ENCODE data around the gene JRKL.

Gene JRKL

GRCh38 chr11:96367342-96367741, 22.5 kb upstream of the JRKL start:
- Histone ChIP-seq H3K4me1 (ENCODE audit: control insufficient read depth, insufficient read depth, low read length) (no peaks in the 10 kb centered on the region), H3K27me3 (ENCODE audit: control insufficient read depth, insufficient read depth, low read length) (no peaks in the 10 kb centered on the region), H3K9ac (ENCODE audit: low read length) (no peak overlapping the region), H3K36me3 (ENCODE audit: control insufficient read depth, insufficient read depth, low read length) (peaks cover 3% of the 10 kb centered on the region), H3K27ac (ENCODE audit: low read depth, low read length) (no peak overlapping the region), H3K4me3 (ENCODE audit: low read length) (no peak overlapping the region)

- no peaks in the 10 kb centered on the region for H3K27me3 ChIP-seq (ENCODE audit: control insufficient read depth, insufficient read depth, low read length)
- no peak overlapping the region for H3K9ac ChIP-seq (ENCODE audit: low read length)
- no peak overlapping the region for H3K27ac ChIP-seq (ENCODE audit: low read depth, low read length)
- H3K4me3 ChIP-seq (ENCODE audit: low read length): no peak overlapping the region
- no peaks in the 10 kb centered on the region for H3K4me1 ChIP-seq (ENCODE audit: control insufficient read depth, insufficient read depth, low read length)
- H3K36me3 ChIP-seq (ENCODE audit: control insufficient read depth, insufficient read depth, low read length): no peaks in the 10 kb centered on the region
Measured at GRCh38 chr11:96373826-96374225, 16.0 kb upstream of the JRKL start.

DNA sequence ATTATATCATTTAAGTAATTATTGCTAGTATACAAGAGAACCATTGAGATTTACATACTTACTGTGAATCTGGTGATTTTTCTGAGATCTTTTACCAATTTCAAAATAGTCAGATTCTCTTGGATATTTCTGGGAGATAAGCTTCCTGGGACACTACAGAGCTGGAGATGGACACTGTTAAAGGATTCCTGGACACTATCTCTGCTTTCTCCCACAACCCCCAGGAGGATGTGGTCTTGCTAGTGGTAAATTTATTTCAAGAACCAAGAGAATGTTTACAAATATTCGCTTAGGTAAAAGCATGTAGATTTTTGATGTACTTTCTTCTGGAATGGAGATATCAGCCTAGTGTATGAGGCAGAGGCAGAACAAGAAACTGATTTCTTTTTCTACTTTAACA, 13.0 kb upstream of the JRKL start:
- Histone ChIP-seq H3K4me1 (ENCODE audit: control insufficient read depth, insufficient read depth, low read length) (no peaks in the 10 kb centered on the region), H3K27me3 (ENCODE audit: control insufficient read depth, insufficient read depth, low read length) (no peaks in the 10 kb centered on the region), H3K9ac (ENCODE audit: low read length) (no peak overlapping the region), H3K27ac (ENCODE audit: low read depth, low read length) (no peak overlapping the region), H3K36me3 (ENCODE audit: control insufficient read depth, insufficient read depth, low read length) (peaks cover 2% of the 10 kb centered on the region), H3K4me3 (ENCODE audit: low read length) (no peak overlapping the region)

DNA sequence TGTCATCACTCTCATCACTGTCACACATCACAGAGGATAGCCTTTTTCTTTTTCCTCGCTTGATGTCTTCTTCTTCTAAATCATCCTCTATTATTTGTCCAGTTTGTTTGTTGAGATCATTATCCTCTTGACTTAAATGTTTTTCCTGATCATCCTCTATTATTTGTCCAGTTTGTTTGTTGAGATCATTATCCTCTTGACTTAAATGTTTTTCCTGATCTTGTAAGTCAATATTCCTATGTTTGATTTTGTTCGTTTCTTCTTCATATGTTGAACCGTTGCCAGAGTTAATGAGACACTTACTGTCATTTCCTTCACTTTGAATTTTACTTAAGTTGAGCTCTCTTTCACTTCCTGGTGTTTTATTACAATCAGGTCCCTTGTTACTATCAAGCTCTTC, 5.7 kb upstream of the JRKL start:
- no peak overlapping the region for H3K9ac ChIP-seq (ENCODE audit: low read length)
- peaks cover 4% of the 10 kb centered on the region for H3K4me1 ChIP-seq (ENCODE audit: control insufficient read depth, insufficient read depth, low read length)
- no peaks in the 10 kb centered on the region for H3K27me3 ChIP-seq (ENCODE audit: control insufficient read depth, insufficient read depth, low read length)
- H3K36me3 ChIP-seq (ENCODE audit: control insufficient read depth, insufficient read depth, low read length): peaks cover 2% of the 10 kb centered on the region
- no peak overlapping the region for H3K4me3 ChIP-seq (ENCODE audit: low read length)
- no peak overlapping the region for H3K27ac ChIP-seq (ENCODE audit: low read depth, low read length)

GRCh38 chr11:96385187-96385586, 4.6 kb upstream of the JRKL start:
- Histone ChIP-seq H3K9ac (ENCODE audit: low read length) (no peak overlapping the region), H3K4me1 (ENCODE audit: control insufficient read depth, insufficient read depth, low read length) (peaks cover 4% of the 10 kb centered on the region), H3K36me3 (ENCODE audit: control insufficient read depth, insufficient read depth, low read length) (peaks cover 2% of the 10 kb centered on the region), H3K27me3 (ENCODE audit: control insufficient read depth, insufficient read depth, low read length) (no peaks in the 10 kb centered on the region), H3K4me3 (ENCODE audit: low read length) (no peak overlapping the region), H3K27ac (ENCODE audit: low read depth, low read length) (no peak overlapping the region)

DNA sequence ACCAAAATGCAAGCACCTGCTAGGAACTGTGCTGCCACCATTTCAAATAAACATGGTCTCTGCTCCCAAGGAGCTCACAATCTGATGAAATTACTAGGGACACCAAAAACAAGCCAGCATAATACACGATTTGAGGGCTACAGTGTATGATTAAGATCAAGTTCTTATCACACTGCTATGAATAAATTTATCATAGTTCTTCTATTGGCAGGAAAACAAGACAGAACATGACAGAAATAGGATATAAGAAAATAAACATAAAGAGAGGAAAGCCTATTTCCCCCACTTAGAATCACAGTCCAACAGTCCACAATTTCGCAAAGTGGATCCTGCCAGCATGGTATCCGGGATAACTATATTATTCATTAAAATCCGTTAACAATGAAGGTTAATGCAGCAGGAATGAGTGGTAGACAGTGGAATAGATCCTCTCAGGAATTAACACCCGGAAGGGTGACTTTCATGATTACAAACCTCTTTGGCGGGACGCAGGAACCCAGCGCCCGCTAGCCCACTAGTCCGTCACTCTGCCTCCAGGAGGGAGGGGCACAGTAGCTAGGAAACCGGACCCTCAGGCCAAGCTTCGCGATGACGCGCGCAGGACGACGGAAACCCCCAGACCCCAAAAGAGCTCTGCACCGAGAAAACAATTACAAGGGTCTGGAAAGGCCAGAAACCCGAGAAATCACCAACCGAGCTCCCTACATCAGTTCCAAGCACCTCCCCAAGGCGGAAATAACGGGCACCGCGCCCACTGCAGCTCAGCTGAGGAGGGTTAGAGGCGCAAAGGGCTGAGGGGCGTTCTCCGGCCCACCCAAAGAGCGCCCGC, 708 bp upstream of the JRKL start:
- H3K27me3 ChIP-seq (ENCODE audit: control insufficient read depth, insufficient read depth, low read length): no peaks in the 10 kb centered on the region
- H3K4me3 ChIP-seq (ENCODE audit: low read length): peak overlapping the region; percentile 88
- no peaks in the 10 kb centered on the region for H3K36me3 ChIP-seq (ENCODE audit: control insufficient read depth, insufficient read depth, low read length)
- peaks cover 10% of the 10 kb centered on the region for H3K4me1 ChIP-seq (ENCODE audit: control insufficient read depth, insufficient read depth, low read length)
- H3K9ac ChIP-seq (ENCODE audit: low read length): peak overlapping the region; percentile 89
- peak overlapping the region; percentile 89 for H3K27ac ChIP-seq (ENCODE audit: low read depth, low read length)

GRCh38 chr11:96390488-96390792, 627 bp downstream of the JRKL start:
- Histone ChIP-seq H3K9ac (ENCODE audit: low read length) (peak overlapping the region; percentile 78), H3K4me3 (ENCODE audit: low read length) (peak overlapping the region; percentile 88), H3K27ac (ENCODE audit: low read depth, low read length) (peak overlapping the region; percentile 89), H3K4me1 (ENCODE audit: control insufficient read depth, insufficient read depth, low read length) (peaks cover 10% of the 10 kb centered on the region), H3K27me3 (ENCODE audit: control insufficient read depth, insufficient read depth, low read length) (no peaks in the 10 kb centered on the region), H3K36me3 (ENCODE audit: control insufficient read depth, insufficient read depth, low read length) (no peaks in the 10 kb centered on the region)

GRCh38 chr11:96391698-96392307, 2.0 kb downstream of the JRKL start:
- Histone ChIP-seq H3K4me1 (ENCODE audit: control insufficient read depth, insufficient read depth, low read length) (peaks cover 10% of the 10 kb centered on the region), H3K9ac (ENCODE audit: low read length) (no peak overlapping the region), H3K36me3 (ENCODE audit: control insufficient read depth, insufficient read depth, low read length) (no peaks in the 10 kb centered on the region), H3K27me3 (ENCODE audit: control insufficient read depth, insufficient read depth, low read length) (no peaks in the 10 kb centered on the region), H3K4me3 (ENCODE audit: low read length) (no peak overlapping the region), H3K27ac (ENCODE audit: low read depth, low read length) (no peak overlapping the region)

DNA sequence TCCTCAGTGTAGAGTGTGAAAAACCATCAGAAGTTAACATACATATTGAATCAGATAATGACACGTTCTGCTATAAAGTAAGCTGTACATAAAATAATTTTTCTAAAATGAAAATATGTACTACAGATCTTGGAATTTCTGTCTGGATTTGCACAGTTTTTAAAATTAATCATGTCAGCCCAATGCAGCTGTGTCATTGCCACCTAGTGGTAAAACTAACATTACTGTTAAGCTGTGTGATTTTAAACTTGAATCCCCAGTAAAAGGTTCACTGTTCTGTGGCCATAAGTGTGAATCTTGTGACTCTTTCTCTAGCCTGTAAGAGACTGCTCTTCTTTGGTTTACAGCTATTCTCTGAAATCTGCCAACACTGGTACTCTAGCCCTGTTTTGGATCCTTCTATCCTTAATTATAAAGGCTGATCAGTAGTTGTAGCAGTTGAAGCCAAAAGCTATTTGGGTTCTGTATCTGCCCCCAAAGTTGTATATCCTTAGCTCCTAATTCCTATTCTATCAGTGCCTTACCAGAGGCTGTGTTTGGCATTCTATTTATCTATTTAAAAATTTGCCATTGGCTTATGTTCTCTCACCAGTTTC, 4.0 kb downstream of the JRKL start:
- H3K27me3 ChIP-seq (ENCODE audit: control insufficient read depth, insufficient read depth, low read length): no peaks in the 10 kb centered on the region
- no peaks in the 10 kb centered on the region for H3K36me3 ChIP-seq (ENCODE audit: control insufficient read depth, insufficient read depth, low read length)
- H3K4me3 ChIP-seq (ENCODE audit: low read length): no peak overlapping the region
- H3K4me1 ChIP-seq (ENCODE audit: control insufficient read depth, insufficient read depth, low read length): peaks cover 5% of the 10 kb centered on the region
- no peak overlapping the region for H3K9ac ChIP-seq (ENCODE audit: low read length)
- H3K27ac ChIP-seq (ENCODE audit: low read depth, low read length): no peak overlapping the region

DNA sequence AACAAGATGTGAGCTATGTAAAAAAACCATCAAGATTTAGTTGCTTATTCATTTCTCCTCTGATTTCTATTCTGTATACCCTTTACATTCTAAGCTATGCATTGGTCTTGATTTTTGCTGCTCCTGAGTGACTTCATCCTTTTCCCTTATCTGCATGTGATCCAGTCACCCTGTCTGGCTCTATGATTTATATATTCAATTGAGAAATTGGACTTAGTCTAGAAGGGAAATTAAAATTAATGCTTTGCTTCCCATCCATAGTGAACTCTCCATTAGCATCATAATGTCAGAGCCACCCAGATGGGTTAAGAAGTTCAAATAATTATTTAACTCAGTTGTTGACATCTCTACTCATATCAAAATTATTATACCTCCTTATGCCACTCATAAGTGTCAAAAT, 5.0 kb downstream of the JRKL start:
- Histone ChIP-seq H3K36me3 (ENCODE audit: control insufficient read depth, insufficient read depth, low read length) (no peaks in the 10 kb centered on the region), H3K4me3 (ENCODE audit: low read length) (no peak overlapping the region), H3K9ac (ENCODE audit: low read length) (no peak overlapping the region), H3K27me3 (ENCODE audit: control insufficient read depth, insufficient read depth, low read length) (no peaks in the 10 kb centered on the region), H3K27ac (ENCODE audit: low read depth, low read length) (no peak overlapping the region), H3K4me1 (ENCODE audit: control insufficient read depth, insufficient read depth, low read length) (peaks cover 5% of the 10 kb centered on the region)

GRCh38 chr11:96396637-96397036, 6.8 kb downstream of the JRKL start:
- no peaks in the 10 kb centered on the region for H3K27me3 ChIP-seq (ENCODE audit: control insufficient read depth, insufficient read depth, low read length)
- H3K4me3 ChIP-seq (ENCODE audit: low read length): no peak overlapping the region
- H3K4me1 ChIP-seq (ENCODE audit: control insufficient read depth, insufficient read depth, low read length): no peaks in the 10 kb centered on the region
- no peak overlapping the region for H3K9ac ChIP-seq (ENCODE audit: low read length)
- no peaks in the 10 kb centered on the region for H3K36me3 ChIP-seq (ENCODE audit: control insufficient read depth, insufficient read depth, low read length)
- no peak overlapping the region for H3K27ac ChIP-seq (ENCODE audit: low read depth, low read length)

GRCh38 chr11:96397863-96398262, 8.1 kb downstream of the JRKL start:
- Histone ChIP-seq H3K36me3 (ENCODE audit: control insufficient read depth, insufficient read depth, low read length) (no peaks in the 10 kb centered on the region), H3K9ac (ENCODE audit: low read length) (no peak overlapping the region), H3K4me3 (ENCODE audit: low read length) (no peak overlapping the region), H3K4me1 (ENCODE audit: control insufficient read depth, insufficient read depth, low read length) (no peaks in the 10 kb centered on the region), H3K27me3 (ENCODE audit: control insufficient read depth, insufficient read depth, low read length) (no peaks in the 10 kb centered on the region), H3K27ac (ENCODE audit: low read depth, low read length) (no peak overlapping the region)

GRCh38 chr11:96400697-96401096, 10.9 kb downstream of the JRKL start:
- no peaks in the 10 kb centered on the region for H3K36me3 ChIP-seq (ENCODE audit: control insufficient read depth, insufficient read depth, low read length)
- H3K4me3 ChIP-seq (ENCODE audit: low read length): no peak overlapping the region
- no peak overlapping the region for H3K27ac ChIP-seq (ENCODE audit: low read depth, low read length)
- no peaks in the 10 kb centered on the region for H3K4me1 ChIP-seq (ENCODE audit: control insufficient read depth, insufficient read depth, low read length)
- no peak overlapping the region for H3K9ac ChIP-seq (ENCODE audit: low read length)
- H3K27me3 ChIP-seq (ENCODE audit: control insufficient read depth, insufficient read depth, low read length): no peaks in the 10 kb centered on the region
